H1 (cell line): ENCODE measurements around the gene GNG13. TPM values are rescaled to one million over a fixed set of nuclear protein-coding genes. Genes with fewer than 3 reads are reported as not detected.

Experiments
- CEBPB ChIP-seq: IDR thresholded peaks from 2 replicates; pipeline ENCODE4 v1.6.1; 2012; ENCODE audit warnings: low read depth, low read length
- CHD7 ChIP-seq: fragments of 300-600 bp; sonication (generic); IDR thresholded peaks from 2 replicates; pipeline ENCODE4 v1.7.1; 2012; ENCODE audit warnings: low read length, moderate library complexity, mild to moderate bottlenecking, inconsistent platforms; ENCODE audit not compliant: insufficient replicate concordance
- KDM1A ChIP-seq: fragments of 200-600, 300-600 bp; sonication (generic); IDR thresholded peaks from 2 replicates; pipeline ENCODE4 v1.7.1; 2016; ENCODE audit warnings: mild to moderate bottlenecking, low read length, borderline replicate concordance
- SIX5 ChIP-seq: IDR thresholded peaks from 2 replicates; pipeline ENCODE4 v1.6.1; 2011; ENCODE audit warnings: mild to moderate bottlenecking, low read depth, low read length
- polyA plus RNA-seq, 7 experiments: library from polyadenylated mRNA; depleted of rRNA in 3 of 7; stranded (reverse) in 5 of 7; unstranded in 2 of 7; fragments of >200 nt in 5 of 7; fragments of 200-250 nt in 2 of 7; gene quantifications; 1 replicate in 5 of 7; 2 replicates in 1 of 7; 4 replicates in 1 of 7; pipeline versions ENCODE4 v1.2.1 to v1.2.3, GENCODE V29; 2011 to 2013; ENCODE audit warnings: missing spikeins in 2 of 7, mixed read lengths in 2 of 7
- total RNA-seq: library from RNA; stranded (reverse); fragmentation: NEBNext Ultra II Directional; extraction: Animal tissue kit (Norgen Biotek cat#: 25700); gene quantifications from 2 replicates; pipeline ENCODE4 v1.2.1, GENCODE V29; 2021

The GNG13 gene
- total and polyA plus RNA-seq, 2 of the 8 experiments (the other 6 are each of a cell fraction or from before 2014, with no cell fraction given), result not detected

GRCh38 chr16:763369-764183, 37.0 kb downstream of the GNG13 start (continued):
- TF ChIP-seq CHD7 (no peak), KDM1A (peak; percentile 52; the same call in 1 of the 2 replicates), CEBPB (no peak), SIX5 (no peak)
